NB4 (cell line): ENCODE results near the gene AACS.

Experiments
- MYC ChIP-seq: IDR thresholded peaks from 2 replicates; pipeline ENCODE4 v1.6.1; 2011; ENCODE audit warnings: low read depth, low read length
- POLR2A ChIP-seq: IDR thresholded peaks from 2 replicates; pipeline ENCODE4 v1.6.1; 2011; ENCODE audit warnings: mild to moderate bottlenecking; ENCODE audit not compliant: insufficient read length; ENCODE audit errors: extremely low read depth
- TF ChIP-seq, protein P1 (sequence below): IDR thresholded peaks from one replicate; pipeline ENCODE4 v1.5.1; 2012; ENCODE audit warnings: low read depth, low read length
- TF ChIP-seq, protein P2 (sequence below): IDR thresholded peaks from 2 replicates; pipeline ENCODE4 v1.6.1; 2011; ENCODE audit warnings: low read depth, low read length

DNA sequence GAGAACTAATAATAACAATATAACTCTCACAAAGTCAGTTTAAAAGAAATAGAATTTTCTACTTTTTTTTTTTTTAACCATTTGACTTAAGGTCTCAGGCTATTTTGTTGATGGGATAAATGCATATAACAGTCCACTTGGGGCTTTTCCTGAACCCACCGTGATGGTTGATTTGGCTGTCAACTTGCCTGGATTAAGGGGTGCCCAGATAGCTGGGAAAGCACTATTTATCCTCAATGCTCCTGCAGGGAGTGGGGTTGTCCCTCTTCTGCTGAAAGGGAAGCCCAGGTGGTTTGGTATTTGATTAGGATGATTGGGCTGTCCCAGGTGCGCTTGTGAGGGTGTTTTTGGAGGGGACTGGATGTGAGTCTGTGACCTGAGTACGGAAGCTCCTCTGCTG is 114.9 kb downstream of the AACS start:
- TF ChIP-seq, protein P1, sequence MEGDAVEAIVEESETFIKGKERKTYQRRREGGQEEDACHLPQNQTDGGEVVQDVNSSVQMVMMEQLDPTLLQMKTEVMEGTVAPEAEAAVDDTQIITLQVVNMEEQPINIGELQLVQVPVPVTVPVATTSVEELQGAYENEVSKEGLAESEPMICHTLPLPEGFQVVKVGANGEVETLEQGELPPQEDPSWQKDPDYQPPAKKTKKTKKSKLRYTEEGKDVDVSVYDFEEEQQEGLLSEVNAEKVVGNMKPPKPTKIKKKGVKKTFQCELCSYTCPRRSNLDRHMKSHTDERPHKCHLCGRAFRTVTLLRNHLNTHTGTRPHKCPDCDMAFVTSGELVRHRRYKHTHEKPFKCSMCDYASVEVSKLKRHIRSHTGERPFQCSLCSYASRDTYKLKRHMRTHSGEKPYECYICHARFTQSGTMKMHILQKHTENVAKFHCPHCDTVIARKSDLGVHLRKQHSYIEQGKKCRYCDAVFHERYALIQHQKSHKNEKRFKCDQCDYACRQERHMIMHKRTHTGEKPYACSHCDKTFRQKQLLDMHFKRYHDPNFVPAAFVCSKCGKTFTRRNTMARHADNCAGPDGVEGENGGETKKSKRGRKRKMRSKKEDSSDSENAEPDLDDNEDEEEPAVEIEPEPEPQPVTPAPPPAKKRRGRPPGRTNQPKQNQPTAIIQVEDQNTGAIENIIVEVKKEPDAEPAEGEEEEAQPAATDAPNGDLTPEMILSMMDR = no peak
- TF ChIP-seq, protein P2, sequence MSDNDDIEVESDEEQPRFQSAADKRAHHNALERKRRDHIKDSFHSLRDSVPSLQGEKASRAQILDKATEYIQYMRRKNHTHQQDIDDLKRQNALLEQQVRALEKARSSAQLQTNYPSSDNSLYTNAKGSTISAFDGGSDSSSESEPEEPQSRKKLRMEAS = no peak
- TF ChIP-seq POLR2A (no peak), MYC (no peak)
